Upper lobe of right lung (tissue), 1 donor: ENCODE results near the gene IKZF4. TPM values are rescaled to one million over a fixed set of nuclear protein-coding genes. Genes with fewer than 3 reads are reported as not detected.
"Not testable (repeated sequence)": the region's sequence is repeated elsewhere in the genome, so short reads cannot be mapped to it uniquely, and the experiment has no call there.

Experiments
- ATAC-seq: fragments of 200-7000 bp; cut with Tn5 transposase; one replicate; pipeline ENCODE4 v1.9.1; 2020; ENCODE audit warnings: mild to moderate bottlenecking, moderate library complexity
- DNase-seq: peaks from one replicate; pipeline ENCODE4 v3.0.0-alpha.2; 2020
- H3K27ac ChIP-seq: fragments of 200-600 bp; one replicate; pipeline ENCODE4 v1.8.0; 2022
- H3K27me3 ChIP-seq: fragments of 200-600 bp; one replicate; pipeline ENCODE4 v1.8.0; 2022; ENCODE audit warnings: mild to moderate bottlenecking
- H3K36me3 ChIP-seq: fragments of 200-600 bp; one replicate; pipeline ENCODE4 v1.8.0; 2022
- H3K4me1 ChIP-seq: fragments of 200-600 bp; one replicate; pipeline ENCODE4 v1.8.0; 2022
- H3K4me3 ChIP-seq: fragments of 200-600 bp; one replicate; pipeline ENCODE4 v1.8.0; 2022; ENCODE audit warnings: mild to moderate bottlenecking
- H3K9me3 ChIP-seq: fragments of 200-600 bp; one replicate; pipeline ENCODE4 v1.8.0; 2022
- intact Hi-C: fragments of 100-400 bp; cut with DNase I; formaldehyde crosslinking; loops from one replicate; pipeline ENCODE4 v1.11.0; 2022
- total RNA-seq: library from RNA; stranded (reverse); fragmentation: NEBNext Ultra II Directional; extraction: Animal tissue kit (Norgen Biotek cat#: 25700); gene quantifications from one replicate; pipeline ENCODE4 v1.2.1, GENCODE V29; 2021
- TF ChIP-seq, protein P1 (sequence below): fragments of 200-600 bp; IDR thresholded peaks from one replicate; pipeline ENCODE4 v1.8.0; 2022; ENCODE audit warnings: antibody characterized with exemption
- donor health status: DM: no; HTN: yes; CAD: no; lungs with severe emphysema.

Gene IKZF4
- total RNA-seq, 1 donor from 2014 or later: 10.5 TPM

GRCh38 chr12:55984861-55985260 is 36.0 kb upstream of the IKZF4 start:
- peaks cover 11% of the 10 kb centered on the region for H3K4me1 ChIP-seq
- peaks cover 78% of the 10 kb centered on the region for H3K36me3 ChIP-seq
- H3K9me3 ChIP-seq: no peaks in the 10 kb centered on the region
- H3K27ac ChIP-seq: no peak overlapping the region
- H3K27me3 ChIP-seq: no peaks in the 10 kb centered on the region
- no peak overlapping the region for H3K4me3 ChIP-seq
- ATAC-seq (no peak), DNase-seq (no peak)
- TF ChIP-seq, protein P1, sequence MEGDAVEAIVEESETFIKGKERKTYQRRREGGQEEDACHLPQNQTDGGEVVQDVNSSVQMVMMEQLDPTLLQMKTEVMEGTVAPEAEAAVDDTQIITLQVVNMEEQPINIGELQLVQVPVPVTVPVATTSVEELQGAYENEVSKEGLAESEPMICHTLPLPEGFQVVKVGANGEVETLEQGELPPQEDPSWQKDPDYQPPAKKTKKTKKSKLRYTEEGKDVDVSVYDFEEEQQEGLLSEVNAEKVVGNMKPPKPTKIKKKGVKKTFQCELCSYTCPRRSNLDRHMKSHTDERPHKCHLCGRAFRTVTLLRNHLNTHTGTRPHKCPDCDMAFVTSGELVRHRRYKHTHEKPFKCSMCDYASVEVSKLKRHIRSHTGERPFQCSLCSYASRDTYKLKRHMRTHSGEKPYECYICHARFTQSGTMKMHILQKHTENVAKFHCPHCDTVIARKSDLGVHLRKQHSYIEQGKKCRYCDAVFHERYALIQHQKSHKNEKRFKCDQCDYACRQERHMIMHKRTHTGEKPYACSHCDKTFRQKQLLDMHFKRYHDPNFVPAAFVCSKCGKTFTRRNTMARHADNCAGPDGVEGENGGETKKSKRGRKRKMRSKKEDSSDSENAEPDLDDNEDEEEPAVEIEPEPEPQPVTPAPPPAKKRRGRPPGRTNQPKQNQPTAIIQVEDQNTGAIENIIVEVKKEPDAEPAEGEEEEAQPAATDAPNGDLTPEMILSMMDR: no peak
- intact Hi-C loops: no loop called here

DNA sequence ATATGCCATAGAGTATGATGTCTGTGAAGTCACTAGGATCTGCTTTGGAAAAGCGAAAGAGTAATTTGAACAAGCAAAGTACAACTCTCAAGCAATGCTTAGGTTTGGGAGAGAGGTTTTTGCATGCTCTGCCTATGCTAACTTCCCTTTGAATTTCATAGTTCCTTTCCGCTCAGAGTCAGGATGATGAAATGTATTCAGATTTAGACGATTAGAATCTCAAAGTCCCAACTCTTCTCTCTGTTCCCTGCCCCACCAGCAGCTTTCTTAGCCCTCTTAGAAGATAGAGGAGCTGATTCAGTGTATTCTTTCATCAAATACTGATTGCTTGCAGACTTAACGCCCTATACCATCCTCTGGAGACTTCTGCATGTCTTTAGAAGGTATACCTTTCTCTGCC is 35.5 kb upstream of the IKZF4 start:
- no peak for DNase-seq
- Histone ChIP-seq H3K9me3 (no peaks in the 10 kb centered on the region), H3K4me3 (no peak overlapping the region), H3K27ac (no peak overlapping the region), H3K4me1 (peaks cover 11% of the 10 kb centered on the region), H3K27me3 (no peaks in the 10 kb centered on the region), H3K36me3 (peaks cover 81% of the 10 kb centered on the region)
- TF ChIP-seq, protein P1: no peak
- ATAC-seq: no peak
- intact Hi-C loops: no loop called here

DNA sequence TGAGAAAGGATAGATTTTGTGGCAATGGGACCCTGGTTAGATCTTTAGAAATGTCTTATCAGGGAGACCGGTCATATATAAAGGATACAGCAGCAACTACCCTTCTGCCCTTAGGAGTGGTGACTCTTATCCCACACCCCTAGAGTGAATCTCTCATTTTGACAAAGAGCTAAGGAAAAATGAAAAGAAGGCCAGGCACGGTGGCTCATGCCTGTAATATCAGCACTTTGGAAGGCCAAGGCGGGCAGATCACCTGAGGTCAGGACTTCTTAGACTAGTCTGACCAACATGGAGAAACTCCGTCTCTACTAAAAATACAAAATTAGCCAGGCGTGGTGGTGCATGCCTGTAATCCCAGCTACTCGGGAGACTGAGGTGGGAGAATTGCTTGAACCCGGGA is 34.9 kb upstream of the IKZF4 start:
- H3K27me3 ChIP-seq, DNase-seq, H3K9me3 ChIP-seq, intact Hi-C loops, H3K4me3 ChIP-seq, ATAC-seq, H3K27ac ChIP-seq: not testable (repeated sequence)
- H3K4me1 ChIP-seq: peaks cover 11% of the 10 kb centered on the region
- H3K36me3 ChIP-seq: peaks cover 83% of the 10 kb centered on the region

DNA sequence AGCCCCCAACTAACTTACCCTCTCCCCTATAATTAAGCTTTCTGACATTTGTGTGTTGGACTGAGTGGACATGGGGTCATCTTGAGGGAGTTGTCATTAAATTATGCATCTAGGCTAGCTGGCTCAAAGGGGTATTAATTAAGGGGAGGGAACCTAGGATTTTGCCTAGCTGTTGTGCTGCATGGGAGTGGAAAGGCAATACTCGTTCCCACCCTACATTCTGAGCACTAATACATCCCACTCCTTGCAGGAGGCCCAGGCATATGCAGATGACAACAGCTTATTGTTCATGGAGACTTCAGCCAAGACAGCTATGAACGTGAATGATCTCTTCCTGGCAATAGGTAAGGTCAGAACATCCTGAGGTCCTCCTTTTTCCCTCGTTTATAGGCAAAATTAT is 29.7 kb upstream of the IKZF4 start:
- Histone ChIP-seq H3K27me3 (no peaks in the 10 kb centered on the region), H3K36me3 (peaks cover 91% of the 10 kb centered on the region), H3K9me3 (no peaks in the 10 kb centered on the region), H3K4me1 (no peaks in the 10 kb centered on the region), H3K27ac (no peak overlapping the region), H3K4me3 (no peak overlapping the region)
- ATAC-seq: no peak
- DNase-seq: no peak
- intact Hi-C loops: loop anchor here (10.0 kb wide), 1 partner anchor 54 kb away; the partner anchor contains the start of gene RPS26
- TF ChIP-seq, protein P1: no peak

DNA sequence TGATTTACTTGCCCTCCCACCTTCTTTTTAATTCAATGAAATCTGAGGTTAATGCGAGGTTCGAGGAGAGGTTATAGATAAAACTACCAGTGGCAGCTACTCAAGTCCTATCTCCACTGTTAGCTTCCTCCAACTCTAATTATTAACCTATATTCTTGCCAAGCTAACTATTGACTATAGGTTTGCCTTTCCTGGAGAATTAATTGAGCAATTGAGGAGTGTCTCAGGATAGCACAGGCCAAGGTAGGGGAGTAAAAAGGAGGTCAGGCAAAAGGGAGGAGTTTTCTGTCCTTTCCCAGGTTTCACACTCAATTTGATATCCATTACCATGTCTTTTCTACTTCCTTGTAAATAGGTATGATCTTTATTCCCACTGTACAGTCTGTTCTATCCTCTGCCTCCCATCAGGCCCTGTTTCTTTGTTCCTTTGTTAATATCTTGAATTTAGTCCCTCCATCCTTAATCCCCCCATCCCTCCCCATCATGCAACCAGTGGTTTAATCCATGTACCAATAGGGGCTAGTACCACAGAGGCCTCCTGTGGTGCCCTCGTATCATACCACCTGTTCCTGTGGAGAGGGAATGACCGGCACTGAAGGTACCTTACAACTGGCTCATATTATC is 27.5 kb upstream of the IKZF4 start:
- TF ChIP-seq, protein P1: no peak
- no peak overlapping the region for H3K27ac ChIP-seq
- H3K27me3 ChIP-seq: no peaks in the 10 kb centered on the region
- ATAC-seq (no peak), DNase-seq (no peak)
- peaks cover 13% of the 10 kb centered on the region for H3K4me1 ChIP-seq
- no peak overlapping the region for H3K4me3 ChIP-seq
- H3K36me3 ChIP-seq: peaks cover 71% of the 10 kb centered on the region
- intact Hi-C loops: loop anchor here (10.0 kb wide), 1 partner anchor 51 kb away; the partner anchor contains the start of gene RPS26
- no peaks in the 10 kb centered on the region for H3K9me3 ChIP-seq

DNA sequence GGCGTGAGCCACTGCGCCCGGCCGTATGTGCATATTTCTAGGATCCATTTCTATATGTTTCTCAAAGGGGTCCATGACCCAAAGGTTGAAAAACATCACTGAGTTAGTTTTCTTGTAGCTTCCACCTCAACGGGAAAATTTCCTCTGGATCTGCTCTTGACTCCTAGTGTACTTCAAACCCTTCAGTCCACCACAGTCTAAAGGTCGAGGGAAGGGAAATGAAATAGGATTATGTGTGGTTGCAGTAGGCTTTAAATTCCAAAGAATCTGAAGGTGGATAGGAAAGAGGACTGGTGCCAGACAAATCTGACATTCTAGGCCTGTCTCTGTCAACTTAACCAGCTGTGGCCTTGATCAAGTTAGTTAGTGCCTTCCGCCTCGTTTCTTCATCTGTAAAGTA is 25.5 kb upstream of the IKZF4 start:
- DNase-seq (no peak), ATAC-seq (no peak)
- H3K27ac ChIP-seq: no peak overlapping the region
- no peaks in the 10 kb centered on the region for H3K9me3 ChIP-seq
- intact Hi-C loops: loop anchor here (10.0 kb wide), 1 partner anchor 49 kb away; the partner anchor contains the start of gene RPS26
- TF ChIP-seq, protein P1: no peak
- H3K4me3 ChIP-seq: no peak overlapping the region
- H3K4me1 ChIP-seq: peaks cover 13% of the 10 kb centered on the region
- no peaks in the 10 kb centered on the region for H3K27me3 ChIP-seq
- H3K36me3 ChIP-seq: peaks cover 50% of the 10 kb centered on the region
